Osteocyte (in vitro differentiated cells): Measurements from ENCODE around the gene SLC25A30. TPM values are rescaled to one million over a fixed set of nuclear protein-coding genes. Genes with fewer than 3 reads are reported as not detected.

Experiments
- DNase-seq: peaks from one replicate; pipeline ENCODE4 v3.0.0; 2021; ENCODE audit warnings: mixed read lengths; ENCODE audit not compliant: unreplicated experiment; ENCODE audit errors: extremely low spot score
- H3K27ac Mint-ChIP-seq: one replicate; pipeline ENCODE4 v1.8.0; 2021; ENCODE audit warnings: mild to moderate bottlenecking, mixed read lengths; ENCODE audit not compliant: unreplicated experiment
- H3K27me3 Mint-ChIP-seq: one replicate; pipeline ENCODE4 v1.8.0; 2021; ENCODE audit warnings: mixed read lengths; ENCODE audit not compliant: unreplicated experiment
- H3K36me3 Mint-ChIP-seq: one replicate; pipeline ENCODE4 v1.8.0; 2021; ENCODE audit warnings: mixed read lengths; ENCODE audit not compliant: unreplicated experiment
- H3K4me1 Mint-ChIP-seq: one replicate; pipeline ENCODE4 v1.8.0; 2021; ENCODE audit warnings: mixed read lengths; ENCODE audit not compliant: unreplicated experiment
- H3K4me3 Mint-ChIP-seq: one replicate; pipeline ENCODE4 v1.8.0; 2021; ENCODE audit warnings: mild to moderate bottlenecking, moderate library complexity, mixed read lengths; ENCODE audit not compliant: unreplicated experiment
- H3K9me3 Mint-ChIP-seq: one replicate; pipeline ENCODE4 v1.8.0; 2021; ENCODE audit warnings: mixed read lengths; ENCODE audit not compliant: unreplicated experiment
- total RNA-seq: library from RNA; stranded (reverse); gene quantifications from 2 replicates; pipeline ENCODE4 v1.2.1, GENCODE V29; 2021
- TF ChIP-seq, protein P1 (sequence below): fragments of 200-600 bp; sonication (generic); IDR thresholded peaks from 2 replicates; pipeline ENCODE4 v1.5.0; 2021; ENCODE audit warnings: antibody characterized with exemption, mild to moderate bottlenecking, moderate library complexity

SLC25A30 gene
- total RNA-seq, 1 donor from 2014 or later: 12.0 TPM

DNA sequence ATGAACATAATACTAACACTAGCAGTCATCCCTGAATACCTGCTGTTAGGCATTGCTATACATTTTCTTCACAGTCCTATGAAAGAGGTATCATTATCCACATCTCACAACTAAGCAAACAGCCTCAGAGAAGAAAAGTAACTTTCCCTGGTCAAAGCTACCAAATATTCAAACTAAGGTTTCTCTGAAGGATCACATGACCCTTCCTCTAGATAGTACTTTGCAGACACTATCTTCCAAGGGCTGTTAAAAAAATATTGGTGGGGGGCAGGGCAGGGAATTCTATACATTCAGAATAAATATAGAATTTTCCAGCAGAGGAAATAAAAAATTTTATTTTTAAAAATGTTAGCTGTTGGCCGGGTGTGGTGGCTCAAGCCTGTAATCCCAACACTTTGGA lies 3.1 kb downstream of the SLC25A30 start:
- H3K36me3 Mint-ChIP-seq: peaks cover 5% of the 10 kb centered on the region
- no peak overlapping the region for H3K4me3 Mint-ChIP-seq
- H3K9me3 Mint-ChIP-seq: no peaks in the 10 kb centered on the region

DNA sequence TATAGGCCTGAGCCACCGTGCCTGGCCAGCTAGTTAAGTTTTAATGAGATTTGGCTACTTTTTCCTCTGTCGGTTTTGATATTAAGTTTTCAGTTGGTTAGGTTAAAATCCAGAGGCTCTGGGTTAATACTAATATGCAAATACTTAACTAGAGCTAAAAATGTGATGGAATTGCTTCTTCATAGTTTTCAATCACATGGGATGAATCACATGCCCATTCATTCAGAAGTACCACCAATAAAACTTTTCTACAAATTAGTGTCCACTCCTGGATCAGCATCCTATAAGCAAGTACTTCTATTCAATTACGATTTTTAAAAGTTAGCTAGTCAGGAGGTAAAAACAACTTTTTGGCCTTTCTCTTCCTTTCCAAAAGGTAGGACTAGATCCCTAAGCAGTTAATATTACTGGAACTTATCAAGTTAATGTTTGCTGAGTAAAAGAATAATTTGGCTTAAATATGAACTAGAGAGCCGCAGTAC lies 4.3 kb downstream of the SLC25A30 start:
- H3K27ac Mint-ChIP-seq: no peak overlapping the region
- TF ChIP-seq, protein P1, sequence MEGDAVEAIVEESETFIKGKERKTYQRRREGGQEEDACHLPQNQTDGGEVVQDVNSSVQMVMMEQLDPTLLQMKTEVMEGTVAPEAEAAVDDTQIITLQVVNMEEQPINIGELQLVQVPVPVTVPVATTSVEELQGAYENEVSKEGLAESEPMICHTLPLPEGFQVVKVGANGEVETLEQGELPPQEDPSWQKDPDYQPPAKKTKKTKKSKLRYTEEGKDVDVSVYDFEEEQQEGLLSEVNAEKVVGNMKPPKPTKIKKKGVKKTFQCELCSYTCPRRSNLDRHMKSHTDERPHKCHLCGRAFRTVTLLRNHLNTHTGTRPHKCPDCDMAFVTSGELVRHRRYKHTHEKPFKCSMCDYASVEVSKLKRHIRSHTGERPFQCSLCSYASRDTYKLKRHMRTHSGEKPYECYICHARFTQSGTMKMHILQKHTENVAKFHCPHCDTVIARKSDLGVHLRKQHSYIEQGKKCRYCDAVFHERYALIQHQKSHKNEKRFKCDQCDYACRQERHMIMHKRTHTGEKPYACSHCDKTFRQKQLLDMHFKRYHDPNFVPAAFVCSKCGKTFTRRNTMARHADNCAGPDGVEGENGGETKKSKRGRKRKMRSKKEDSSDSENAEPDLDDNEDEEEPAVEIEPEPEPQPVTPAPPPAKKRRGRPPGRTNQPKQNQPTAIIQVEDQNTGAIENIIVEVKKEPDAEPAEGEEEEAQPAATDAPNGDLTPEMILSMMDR: no peak
- no peak overlapping the region for H3K4me3 Mint-ChIP-seq
- H3K27me3 Mint-ChIP-seq: no peaks in the 10 kb centered on the region
- no peak for DNase-seq
- H3K36me3 Mint-ChIP-seq: peaks cover 10% of the 10 kb centered on the region
- H3K4me1 Mint-ChIP-seq: peaks cover 32% of the 10 kb centered on the region
- H3K9me3 Mint-ChIP-seq: no peaks in the 10 kb centered on the region

More for the DNA sequence above, 3.1 kb downstream of the SLC25A30 start:
- no peak for DNase-seq
- Mint-ChIP-seq H3K4me1 (peaks cover 32% of the 10 kb centered on the region), H3K27me3 (no peaks in the 10 kb centered on the region), H3K27ac (no peak overlapping the region)
- TF ChIP-seq, protein P1: no peak

DNA sequence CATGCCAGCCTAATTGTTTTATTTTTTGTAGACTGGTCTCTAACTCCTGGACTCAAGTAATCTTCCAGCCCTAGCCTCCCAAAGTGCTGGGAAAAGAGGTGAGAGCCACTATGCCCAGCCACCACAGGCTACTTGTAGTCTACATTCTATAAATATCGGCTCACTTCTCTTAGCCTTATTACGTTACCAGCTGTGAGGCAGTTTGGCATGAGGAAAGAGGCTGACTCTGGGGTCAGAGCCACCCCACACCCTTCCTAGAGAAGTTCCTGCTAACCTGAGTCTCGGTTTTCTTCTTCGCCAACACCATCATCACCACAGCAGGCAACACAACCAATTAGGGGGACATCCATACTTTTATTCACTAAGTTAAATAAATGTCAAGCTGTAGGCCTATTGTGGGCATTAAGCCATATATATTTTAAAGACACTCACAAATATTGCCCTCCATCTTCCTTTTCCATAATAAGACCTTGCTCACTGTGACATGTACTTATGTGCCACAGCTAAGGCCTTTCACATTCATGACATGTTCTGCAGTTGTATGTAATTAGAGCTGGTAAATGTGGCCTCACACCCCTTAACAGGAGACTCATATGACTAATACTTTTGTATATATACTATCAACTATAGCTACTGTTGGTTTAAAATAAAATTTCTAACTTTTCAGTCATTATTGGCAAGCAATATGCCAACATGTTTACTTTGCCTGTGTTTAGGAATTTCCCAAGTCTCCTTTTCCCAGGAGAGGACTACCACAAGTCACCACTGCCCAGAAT lies 5.7 kb downstream of the SLC25A30 start:
- H3K27me3 Mint-ChIP-seq: no peaks in the 10 kb centered on the region
- no peak overlapping the region for H3K4me3 Mint-ChIP-seq
- no peaks in the 10 kb centered on the region for H3K9me3 Mint-ChIP-seq
- TF ChIP-seq, protein P1: no peak
- peak overlapping the region; percentile 29 for H3K27ac Mint-ChIP-seq
- peaks cover 20% of the 10 kb centered on the region for H3K36me3 Mint-ChIP-seq
- H3K4me1 Mint-ChIP-seq: peaks cover 27% of the 10 kb centered on the region
- peak; percentile 13 for DNase-seq

DNA sequence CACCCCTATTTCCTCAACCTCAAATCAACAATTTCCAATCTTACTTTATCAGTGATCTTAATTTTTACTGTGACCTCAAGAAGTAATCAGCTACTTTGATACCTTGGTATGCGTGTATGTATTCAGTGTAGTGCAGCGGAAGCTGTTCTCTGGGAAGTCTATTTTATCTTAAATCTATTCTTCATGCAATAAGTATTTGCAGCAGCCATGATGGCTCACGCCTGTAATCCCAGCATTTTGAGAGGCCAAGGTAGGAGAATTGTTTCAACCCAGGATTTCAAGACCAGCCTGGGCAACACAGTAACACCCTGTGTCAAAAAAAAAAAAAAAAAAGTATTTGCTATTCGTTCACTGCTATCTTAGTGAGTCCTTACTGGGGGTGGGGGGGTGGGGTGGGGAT lies 6.5 kb downstream of the SLC25A30 start:
- H3K4me3 Mint-ChIP-seq: no peak overlapping the region
- DNase-seq: no peak
- H3K4me1 Mint-ChIP-seq: peaks cover 19% of the 10 kb centered on the region
- peaks cover 21% of the 10 kb centered on the region for H3K36me3 Mint-ChIP-seq
- no peak overlapping the region for H3K27ac Mint-ChIP-seq
- H3K9me3 Mint-ChIP-seq: no peaks in the 10 kb centered on the region
- TF ChIP-seq, protein P1: no peak
- H3K27me3 Mint-ChIP-seq: no peaks in the 10 kb centered on the region

DNA sequence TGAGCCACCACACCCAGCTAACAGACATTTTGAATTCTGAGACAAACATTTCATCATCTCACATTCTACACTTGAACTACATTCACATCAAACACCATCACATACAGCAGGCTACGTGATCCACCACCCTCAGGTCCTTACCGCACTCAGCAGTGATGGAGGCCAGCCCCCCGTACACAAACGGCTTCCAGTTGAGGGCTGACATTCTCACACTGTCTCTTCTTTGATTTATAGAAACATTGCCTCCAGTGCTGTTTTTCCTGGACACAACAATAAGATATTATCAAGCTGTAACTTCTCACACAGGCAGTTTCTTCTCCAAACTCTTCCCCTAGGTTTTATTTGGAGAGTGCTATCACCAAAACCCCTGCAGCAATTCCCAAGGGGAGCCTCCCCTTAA lies 7.0 kb downstream of the SLC25A30 start:
- TF ChIP-seq, protein P1: no peak
- peaks cover 19% of the 10 kb centered on the region for H3K4me1 Mint-ChIP-seq
- H3K9me3 Mint-ChIP-seq: no peaks in the 10 kb centered on the region
- no peak overlapping the region for H3K4me3 Mint-ChIP-seq
- peaks cover 21% of the 10 kb centered on the region for H3K36me3 Mint-ChIP-seq
- H3K27me3 Mint-ChIP-seq: no peaks in the 10 kb centered on the region
- DNase-seq: no peak
- no peak overlapping the region for H3K27ac Mint-ChIP-seq
